B cell (primary cell): ENCODE data around the gene LIG1. TPM values are rescaled to one million over a fixed set of nuclear protein-coding genes. Genes with fewer than 3 reads are reported as not detected.

Experiments used
- ATAC-seq: fragments of 200-7000 bp; cut with Tn5 transposase; one replicate; pipeline ENCODE4 v1.10.0; 2021; ENCODE audit warnings: low read depth, mild to moderate bottlenecking, moderate number of reproducible peaks, moderate library complexity
- CTCF ChIA-PET: fragments of 350-600 bp; sonication (Branson Sonifier 250); formaldehyde crosslinking; loops from one replicate; lab custom pipeline; 2021; ENCODE audit warnings: antibody characterized with exemption, inconsistent platforms; lab: Charles Lee
- POLR2A ChIA-PET: fragments of 350-600 bp; sonication (Branson Sonifier 250); formaldehyde crosslinking; loops from one replicate; lab custom pipeline; 2021; ENCODE audit warnings: antibody characterized with exemption; lab: Charles Lee
- DNase-seq: peaks from one replicate; pipeline ENCODE4 v3.0.0; 2013
- H2AFZ ChIP-seq: 2 replicates; pipeline ENCODE4 v1.6.1; 2012; ENCODE audit warnings: mild to moderate bottlenecking, low read depth, low read length; ENCODE audit not compliant: insufficient read depth, poor library complexity, severe bottlenecking
- H3K27ac ChIP-seq, 2 donors: 1 replicate in 1 of 2; 2 replicates in 1 of 2; pipeline ENCODE4 v1.5.1; 2012 to 2013; ENCODE audit warnings: low read length in 2 of 2, mild to moderate bottlenecking in 2 of 2, moderate library complexity in 1 of 2
- H3K27me3 ChIP-seq, 4 experiments: fragments of 200-600 bp in 1 of 4; sonication (generic) in 1 of 4; replicated peaks in 1 of 4; 1 replicate in 2 of 4; 2 replicates in 2 of 4; pipeline versions ENCODE4 v1.6.1 to v1.7.0; 2013 to 2016; ENCODE audit warnings: low read length in 3 of 4, mild to moderate bottlenecking in 2 of 4, mixed read lengths in 1 of 4, moderate library complexity in 1 of 4; ENCODE audit not compliant: insufficient read depth in 4 of 4, control insufficient read depth in 3 of 4; ENCODE audit errors: control extremely low read depth in 1 of 4
- H3K36me3 ChIP-seq, 2 experiments: replicated peaks in 1 of 2; 1 replicate in 1 of 2; 2 replicates in 1 of 2; pipeline versions ENCODE4 v1.6.1 to v1.7.1; 2013; ENCODE audit warnings: low read length in 1 of 2; ENCODE audit not compliant: insufficient read depth in 2 of 2, control insufficient read depth in 1 of 2; ENCODE audit errors: control extremely low read depth in 1 of 2, extremely low read depth in 1 of 2
- H3K4me1 ChIP-seq, 2 donors: fragments of 200-600 bp in 1 of 2; sonication (generic) in 1 of 2; 1 replicate in 1 of 2; 2 replicates in 1 of 2; pipeline versions ENCODE4 v1.5.1 to v1.6.1; 2013 to 2017; ENCODE audit warnings: low read length in 2 of 2; ENCODE audit not compliant: control insufficient read depth in 2 of 2, insufficient read depth in 2 of 2
- H3K4me2 ChIP-seq: replicated peaks from 2 replicates; pipeline ENCODE3; 2012; ENCODE audit warnings: mild to moderate bottlenecking, low read depth, low read length; ENCODE audit not compliant: poor library complexity, severe bottlenecking
- H3K4me3 ChIP-seq, 5 experiments: fragments of 200-600 bp in 1 of 5; sonication (generic) in 1 of 5; 1 replicate in 3 of 5; 2 replicates in 2 of 5; pipeline versions ENCODE4 v1.5.1 to v1.7.0; 2011 to 2016; ENCODE audit warnings: low read length in 4 of 5, mild to moderate bottlenecking in 4 of 5, low read depth in 2 of 5, control low read depth in 1 of 5, moderate library complexity in 1 of 5; ENCODE audit not compliant: insufficient read depth in 1 of 5; ENCODE audit errors: control extremely low read depth in 1 of 5, extremely low read depth in 1 of 5
- H3K79me2 ChIP-seq: fragments of 200-600 bp; sonication (generic); one replicate; pipeline ENCODE4 v1.6.0; 2016; ENCODE audit warnings: low read length; ENCODE audit not compliant: control insufficient read depth, insufficient read depth
- H3K9ac ChIP-seq: fragments of 200-600 bp; sonication (generic); 2 replicates; pipeline ENCODE4 v1.6.1; 2017; ENCODE audit warnings: mild to moderate bottlenecking, low read length, moderate library complexity
- H3K9me3 ChIP-seq, 3 donors: one replicate each; pipeline versions ENCODE4 v1.6.1 to v1.7.1; 2013; ENCODE audit warnings: low read length in 2 of 3; ENCODE audit not compliant: control insufficient read depth in 2 of 3, insufficient read depth in 1 of 3; ENCODE audit errors: control extremely low read depth in 1 of 3
- H4K20me1 ChIP-seq: 2 replicates; pipeline ENCODE4 v1.6.0; 2012; ENCODE audit warnings: mild to moderate bottlenecking, low read length; ENCODE audit not compliant: insufficient read depth, control insufficient read depth, poor library complexity, severe bottlenecking
- H3K27ac Mint-ChIP-seq: one replicate; pipeline ENCODE4 v1.8.0; 2021; ENCODE audit warnings: mixed read lengths
- H3K27me3 Mint-ChIP-seq: one replicate; pipeline ENCODE4 v1.8.0; 2021; ENCODE audit warnings: mixed read lengths
- H3K4me1 Mint-ChIP-seq: one replicate; pipeline ENCODE4 v1.8.0; 2021; ENCODE audit warnings: mixed read lengths
- H3K4me3 Mint-ChIP-seq: one replicate; pipeline ENCODE4 v1.8.0; 2021; ENCODE audit warnings: mixed read lengths
- H3K9me3 Mint-ChIP-seq: one replicate; pipeline ENCODE4 v1.8.0; 2022; ENCODE audit warnings: mixed read lengths; ENCODE audit not compliant: insufficient read depth
- CTCF ChIP-seq: fragments of 200-600 bp; IDR thresholded peaks from one replicate; pipeline ENCODE4 v1.8.0; 2022; ENCODE audit warnings: antibody characterized with exemption, mild to moderate bottlenecking
- EZH2 ChIP-seq: IDR thresholded peaks from 2 replicates; pipeline ENCODE4 v1.6.1; 2012; ENCODE audit warnings: borderline replicate concordance, low read depth, mild to moderate bottlenecking, moderate library complexity, low read length; ENCODE audit not compliant: insufficient read depth, poor library complexity, severe bottlenecking
- WGBS: methylation state at CpG from one replicate; pipeline ENCODE4 v1.1.5; 2013; ENCODE audit warnings: missing lambda C conversion rate; ENCODE audit not compliant: insufficient coverage; 5-methylcytosine and 5-hydroxymethylcytosine counted together
- intact Hi-C: fragments of 100-400 bp; cut with micrococcal nuclease; formaldehyde crosslinking; loops from one replicate; pipeline ENCODE4 v1.10.0; 2022
- polyA minus RNA-seq: library from RNA; depleted of rRNA, polyadenylated mRNA; stranded (reverse); fragments of >200 nt; gene quantifications from 2 replicates; pipeline ENCODE4 v1.2.3, GENCODE V29; 2012
- polyA plus RNA-seq: library from polyadenylated mRNA; depleted of rRNA; stranded (reverse); fragments of >200 nt; gene quantifications from 2 replicates; pipeline ENCODE4 v1.2.3, GENCODE V29; 2012
- total RNA-seq, 2 donors: library from RNA; stranded (reverse); fragments of 120-200 nt in 1 of 2; gene quantifications; 1 replicate in 1 of 2; 2 replicates in 1 of 2; pipeline versions ENCODE4 v1.2.3 to v1.2.4, GENCODE V29; 2013 to 2022

The LIG1 gene
- 111 and 116 TPM in 2 replicates for total RNA-seq
- 47.4 TPM for total RNA-seq (2013)
- 97.5 and 167 TPM in 2 replicates for polyA plus RNA-seq
- 69.4 and 86.9 TPM in 2 replicates for polyA minus RNA-seq

DNA sequence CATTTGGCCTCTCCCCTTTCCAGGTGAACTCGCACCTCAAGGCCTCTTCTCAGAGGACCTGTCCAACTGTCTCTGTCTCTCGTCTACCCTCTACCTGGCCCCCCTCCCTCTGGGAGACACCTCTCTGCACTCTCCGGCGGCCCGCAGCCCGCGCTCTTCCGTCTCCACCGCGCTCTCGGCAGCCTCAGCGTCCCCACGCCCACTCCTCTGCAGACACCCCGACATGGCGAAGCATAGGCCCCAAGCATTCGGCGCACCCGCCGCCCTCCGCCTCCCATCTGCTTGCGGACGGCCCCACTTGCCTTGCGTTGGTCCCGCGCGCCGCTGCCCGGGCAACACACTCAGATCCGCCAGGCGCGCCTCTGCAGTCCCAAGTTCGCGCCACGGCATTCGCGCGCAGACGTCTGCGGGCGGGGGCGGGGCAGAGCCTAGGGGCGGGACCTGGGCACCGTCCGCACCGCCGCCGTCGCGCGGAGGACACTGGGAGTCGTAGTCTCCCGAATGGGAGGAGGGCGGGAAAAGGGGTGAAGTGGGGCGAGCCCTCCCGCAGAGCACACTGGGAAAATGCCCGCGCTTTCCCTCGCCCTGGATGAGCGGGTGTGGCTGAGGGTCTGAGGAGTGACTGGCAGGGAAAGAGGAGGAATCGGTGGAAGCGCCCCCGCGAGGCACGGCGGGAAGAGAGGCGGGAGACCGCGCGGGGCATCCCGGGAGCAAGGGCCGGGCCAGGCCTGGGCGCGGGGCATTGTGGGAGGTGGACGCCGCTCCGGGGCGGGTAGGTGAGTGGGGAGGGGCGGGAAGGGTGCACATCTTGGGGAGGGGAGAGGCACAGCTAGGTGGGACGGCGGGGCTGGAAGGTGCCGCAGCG is at the start of gene LIG1, which contains the start of gene ZSWIM9:
TSS of gene LIG1 (minus strand) at position 406 of the 865 bp plus-strand sequence. CDS start 4,778 bp downstream, outside the sequence.
TSS of gene ZSWIM9 (plus strand) at position 742 of the 865 bp plus-strand sequence. CDS start 1,123 bp downstream, outside the sequence.
- H3K9me3 Mint-ChIP-seq = no peaks in the 10 kb centered on the region
- ChIA-PET CTCF (interaction anchor here (0.6 to 1.4 kb wide), 9 partner anchors 9 to 151 kb away, joined by 3 to 6 read pairs (median 3); partner anchors contain the start of gene CARD8), POLR2A (interaction anchor here (0.6 to 2.2 kb wide), 13 partner anchors 33 to 914 kb away, joined by 3 to 17 read pairs (median 3); partner anchors contain the start of genes CARD8, CCDC9, RPL18 and SPHK2)
- Histone ChIP-seq H3K4me1 (peaks cover 10 to 15% of the 10 kb centered on the region in 2 donors), H3K4me2 (peak within 1 kb of the TSS; percentile 80), H3K36me3 (peaks cover 3 to 16% of the 10 kb centered on the region in 2 experiments), H3K27ac (peak within 1 kb of the TSS; percentile 86 to 87), H3K27me3 (no peaks in the 10 kb centered on the region), H2AFZ (peak within 1 kb of the TSS; percentile 96), H3K79me2 (peaks cover 53% of the 10 kb centered on the region), H4K20me1 (peaks cover 6% of the 10 kb centered on the region), H3K9ac (peak within 1 kb of the TSS; percentile 81), H3K9me3 (no peaks in the 10 kb centered on the region), H3K4me3 (peak within 1 kb of the TSS; percentile 41 to 99 (median 90))
- peak within 1 kb of the TSS; percentile 96 for H3K4me3 Mint-ChIP-seq
- peaks cover 25% of the 10 kb centered on the region for H3K4me1 Mint-ChIP-seq
- H3K27me3 Mint-ChIP-seq = no peaks in the 10 kb centered on the region
- DNase-seq = peak; percentile 97
- H3K27ac Mint-ChIP-seq = peak within 1 kb of the TSS; percentile 98
- under 1% methylated on average over 82 of the region's 82 CpGs for WGBS
- ATAC-seq = peak; percentile 80
- TF ChIP-seq EZH2 = no peak
- no peak for TF ChIP-seq CTCF
- intact Hi-C loops = loop anchor here (1.0 to 5.0 kb wide), 7 partner anchors 33 to 454 kb away; partner anchors contain the start of genes CARD8, RPL18 and SPHK2
